Peyer's patch (tissue), 4 donors: Measurements from ENCODE around the gene ZBTB7B.

ENCODE experiments used
- CTCF ChIP-seq, 6 experiments: fragments of 450-650 bp in 4 of 6; fragments of 200-600 bp in 2 of 6; sonication (generic) in 1 of 6; IDR thresholded peaks; one replicate each; pipeline ENCODE4 v1.5.1; 2017 to 2019; ENCODE audit warnings: antibody characterized with exemption in 6 of 6, mild to moderate bottlenecking in 3 of 6, moderate library complexity in 1 of 6
- POLR2A ChIP-seq, 2 donors: fragments of 450-650 bp; IDR thresholded peaks; one replicate each; pipeline ENCODE4 v1.5.1; 2017; ENCODE audit warnings: antibody characterized with exemption in 2 of 2, mild to moderate bottlenecking in 2 of 2, moderate library complexity in 2 of 2

GRCh38 chr1:155017946-155018316 is 15.3 kb downstream of the ZBTB7B start:
- TF ChIP-seq CTCF (IDR thresholded peaks at IDR 0.05) = no peak
- no peak for TF ChIP-seq POLR2A (IDR thresholded peaks at IDR 0.05)
